A673 (cell line): Measurements from ENCODE around the gene IQCE.

Experiments used
- CTCF ChIP-seq: fragments of 300-800, 200-600 bp; sonication (generic); conservative IDR thresholded peaks from 2 replicates; pipeline ENCODE4 v1.5.1; 2017; ENCODE audit warnings: low read depth, mild to moderate bottlenecking, antibody characterized with exemption, low read length, moderate library complexity, mixed read lengths
- EZH2 ChIP-seq: fragments of 200-600 bp; sonication (generic); IDR thresholded peaks from 2 replicates; pipeline ENCODE4 v1.6.1; 2017; ENCODE audit warnings: borderline replicate concordance, low read depth, mild to moderate bottlenecking, mixed read lengths, antibody characterized with exemption, low read length; ENCODE audit not compliant: poor library complexity, severe bottlenecking

DNA sequence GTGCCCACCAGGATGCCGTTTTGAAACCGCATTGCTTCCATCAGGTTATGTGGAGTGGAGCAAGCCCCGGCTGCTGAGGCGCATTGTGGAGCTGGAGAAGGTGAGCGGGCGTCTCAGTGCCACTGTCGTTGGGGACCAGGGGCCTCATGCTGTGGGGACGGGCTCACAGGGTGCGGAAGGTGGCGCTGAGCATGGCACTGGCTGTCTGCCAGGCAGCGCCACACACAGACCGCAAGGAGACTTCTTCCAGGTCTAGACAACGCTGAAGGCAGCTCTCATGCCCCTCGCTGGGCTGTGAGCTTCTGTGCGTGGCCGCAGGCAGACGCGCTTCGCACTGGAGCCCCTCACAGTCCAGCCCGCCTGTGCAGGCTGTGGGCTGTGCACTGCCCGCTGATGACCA, 29.0 kb downstream of the IQCE start:
- TF ChIP-seq CTCF: no peak
- no peak for TF ChIP-seq EZH2
